Smooth muscle cell (in vitro differentiated cells): ENCODE measurements around the gene MGLL. TPM values are rescaled to one million over a fixed set of nuclear protein-coding genes. Genes with fewer than 3 reads are reported as not detected.
A peak's percentile ranks its signal among the peaks of the same experiment; 100 is the strongest.

Experiments used
- DNase-seq: peaks from one replicate; lab custom pipeline; 2025; ENCODE audit not compliant: unreplicated experiment; lab: John Stamatoyannopoulos, UW
- H2AFZ ChIP-seq: fragments of 200-600 bp; sonication (generic); 2 replicates; pipeline ENCODE4 v1.6.0; 2016; ENCODE audit warnings: antibody characterized with exemption, low read depth, mild to moderate bottlenecking
- H3F3A ChIP-seq: fragments of 200-600 bp; sonication (generic); 2 replicates; pipeline ENCODE4 v1.6.0; 2017; ENCODE audit warnings: antibody characterized with exemption, low read depth
- H3K27ac ChIP-seq: fragments of 200-600 bp; sonication (generic); 2 replicates; pipeline ENCODE4 v1.5.1; 2016; ENCODE audit warnings: low read depth, mild to moderate bottlenecking
- H3K27me3 ChIP-seq: fragments of 200-600 bp; sonication (generic); 2 replicates; pipeline ENCODE4 v1.6.1; 2016; ENCODE audit warnings: low read depth, mild to moderate bottlenecking
- H3K36me3 ChIP-seq: fragments of 200-600 bp; sonication (generic); 2 replicates; pipeline ENCODE4 v1.5.1; 2016; ENCODE audit warnings: low read depth
- H3K4me1 ChIP-seq: fragments of 200-600 bp; sonication (generic); 2 replicates; pipeline ENCODE4 v1.5.1; 2016; ENCODE audit warnings: low read depth
- H3K4me2 ChIP-seq: fragments of 200-600 bp; sonication (generic); 2 replicates; pipeline ENCODE4 v1.6.0; 2016; ENCODE audit warnings: mild to moderate bottlenecking
- H3K4me3 ChIP-seq: fragments of 200-600 bp; sonication (generic); 2 replicates; pipeline ENCODE4 v1.5.1; 2016; ENCODE audit warnings: mild to moderate bottlenecking
- H3K79me2 ChIP-seq: fragments of 200-600 bp; sonication (generic); 2 replicates; pipeline ENCODE4 v1.6.0; 2016; ENCODE audit warnings: low read depth, mild to moderate bottlenecking
- H3K9ac ChIP-seq: fragments of 200-600 bp; sonication (generic); 2 replicates; pipeline ENCODE4 v1.6.0; 2016; ENCODE audit warnings: low read depth
- H3K9me3 ChIP-seq: fragments of 200-600 bp; sonication (generic); replicated peaks from 2 replicates; pipeline ENCODE4 v1.5.1; 2016; ENCODE audit warnings: low read depth
- H4K20me1 ChIP-seq: fragments of 200-600 bp; sonication (generic); 2 replicates; pipeline ENCODE4 v1.6.0; 2016; ENCODE audit warnings: low read depth
- CTCF ChIP-seq: fragments of 200-600 bp; sonication (generic); IDR thresholded peaks from 2 replicates; pipeline ENCODE4 v1.5.1; 2017; ENCODE audit warnings: borderline replicate concordance, mild to moderate bottlenecking, antibody characterized with exemption; ENCODE audit not compliant: insufficient read depth, poor library complexity, severe bottlenecking
- WGBS: methylation state at CpG from one replicate; pipeline ENCODE4 v1.1.7; 2016; ENCODE audit warnings: low lambda C conversion rate; 5-methylcytosine and 5-hydroxymethylcytosine counted together
- polyA plus RNA-seq: library from polyadenylated mRNA; unstranded; fragments of >200 nt; fragmentation: Nextera tagmentation; extraction: Ambion mirVana; gene quantifications from 2 replicates; pipeline ENCODE4 v1.2.1, GENCODE V29; 2016
- total RNA-seq: library from RNA; depleted of rRNA; stranded (reverse); fragments of >200 nt; gene quantifications from 2 replicates; pipeline ENCODE4 v1.2.3, GENCODE V29; 2014

MGLL gene
- total and polyA plus RNA-seq, 2 experiments from 2014 or later: 13.6 to 22.5 TPM

- Histone ChIP-seq H3K27ac (peak overlapping the region; percentile 92), H3K4me1 (no peaks in the 10 kb centered on the region), H3K79me2 (no peaks in the 10 kb centered on the region), H3K9me3 (no peaks in the 10 kb centered on the region), H3K4me3 (no peak overlapping the region), H3K4me2 (peak overlapping the region; percentile 55), H4K20me1 (no peaks in the 10 kb centered on the region), H2AFZ (no peak overlapping the region), H3K36me3 (no peaks in the 10 kb centered on the region), H3K27me3 (no peaks in the 10 kb centered on the region), H3F3A (peaks cover 19% of the 10 kb centered on the region), H3K9ac (peak overlapping the region; percentile 61)
- peak; percentile 24 for TF ChIP-seq CTCF
- DNase-seq: no peak
- WGBS: 3% methylated on average over 4 of the region's 4 CpGs
These were observed 43.6 kb upstream of the MGLL start for GRCh38 chr3:127865941-127866340.

GRCh38 chr3:127860211-127860696, 37.9 kb upstream of the MGLL start:
- 61% methylated on average over 7 of the region's 7 CpGs for WGBS
- Histone ChIP-seq H3K4me2 (no peak overlapping the region), H4K20me1 (no peaks in the 10 kb centered on the region), H3K27ac (no peak overlapping the region), H3K27me3 (no peaks in the 10 kb centered on the region), H3K36me3 (no peaks in the 10 kb centered on the region), H3K4me1 (no peaks in the 10 kb centered on the region), H3K9me3 (no peaks in the 10 kb centered on the region), H3K79me2 (no peaks in the 10 kb centered on the region), H3F3A (peaks cover 3% of the 10 kb centered on the region), H3K9ac (no peak overlapping the region), H2AFZ (no peak overlapping the region), H3K4me3 (no peak overlapping the region)
- TF ChIP-seq CTCF: no peak
- DNase-seq: no peak

GRCh38 chr3:127859730-127860129, 37.4 kb upstream of the MGLL start:
- no peaks in the 10 kb centered on the region for H3K79me2 ChIP-seq
- no peaks in the 10 kb centered on the region for H3K4me1 ChIP-seq
- DNase-seq: no peak
- no peaks in the 10 kb centered on the region for H4K20me1 ChIP-seq
- H3K27me3 ChIP-seq: no peaks in the 10 kb centered on the region
- TF ChIP-seq CTCF: no peak
- no peaks in the 10 kb centered on the region for H3F3A ChIP-seq
- H3K9ac ChIP-seq: no peak overlapping the region
- no peak overlapping the region for H3K4me3 ChIP-seq
- WGBS: 93% methylated on average over 6 of the region's 6 CpGs
- no peak overlapping the region for H3K27ac ChIP-seq
- no peaks in the 10 kb centered on the region for H3K9me3 ChIP-seq
- H2AFZ ChIP-seq: no peak overlapping the region
- no peaks in the 10 kb centered on the region for H3K36me3 ChIP-seq
- no peak overlapping the region for H3K4me2 ChIP-seq

- no peaks in the 10 kb centered on the region for H3K36me3 ChIP-seq
- H3K4me1 ChIP-seq: no peaks in the 10 kb centered on the region
- no peak overlapping the region for H3K9ac ChIP-seq
- no peak for TF ChIP-seq CTCF
- no peak overlapping the region for H3K4me3 ChIP-seq
- no peaks in the 10 kb centered on the region for H3K79me2 ChIP-seq
- no peak for DNase-seq
- H3F3A ChIP-seq: no peaks in the 10 kb centered on the region
- H3K27me3 ChIP-seq: no peaks in the 10 kb centered on the region
- no peak overlapping the region for H3K27ac ChIP-seq
- no peaks in the 10 kb centered on the region for H3K9me3 ChIP-seq
- H2AFZ ChIP-seq: no peak overlapping the region
- H3K4me2 ChIP-seq: no peak overlapping the region
- no peaks in the 10 kb centered on the region for H4K20me1 ChIP-seq
- WGBS: 94% methylated on average over 5 of the region's 5 CpGs
These were observed 36.6 kb upstream of the MGLL start for GRCh38 chr3:127858937-127859336.
